Ramos (cell line): ENCODE results near the gene PDK2.

Experiments used
- in situ Hi-C: fragments of 300-500 bp; cut with MboI; formaldehyde crosslinking; loops from one replicate; pipeline ENCODE4 v1.14.3; 2022; ENCODE audit warnings: low sequenced_read_pairs; ENCODE audit not compliant: unreplicated experiment

The PDK2 gene

GRCh38 chr17:50094753-50095619 is at the start of gene PDK2:
PDK2 (plus strand) TSS chr17:50095351; CDS start chr17:50095436, 85 bp downstream.
- in situ Hi-C loops = no loop called here

DNA sequence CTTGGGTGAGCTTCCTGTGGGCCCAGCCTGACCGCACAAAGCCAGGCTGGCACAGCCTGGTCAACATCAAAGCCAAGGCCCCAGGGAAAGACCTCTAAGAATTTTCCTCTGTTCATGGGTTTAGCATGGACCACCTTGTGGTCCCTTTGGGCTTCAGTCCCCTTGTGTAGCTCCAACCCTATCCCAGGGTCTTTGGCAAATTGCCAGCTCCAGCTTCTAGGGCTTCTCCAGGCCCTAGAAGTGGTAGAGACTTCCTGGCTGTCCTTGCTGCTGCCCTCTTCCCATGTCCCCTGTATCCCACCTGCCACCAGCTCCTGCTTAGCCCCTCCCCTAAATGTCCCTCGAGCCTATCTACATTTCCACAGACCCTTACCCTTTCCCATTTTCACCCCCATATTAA is 49.0 kb upstream of the PDK2 start:
- in situ Hi-C loops = no loop called here

GRCh38 chr17:50046667-50047066 is 48.5 kb upstream of the PDK2 start:
- in situ Hi-C loops = no loop called here

DNA sequence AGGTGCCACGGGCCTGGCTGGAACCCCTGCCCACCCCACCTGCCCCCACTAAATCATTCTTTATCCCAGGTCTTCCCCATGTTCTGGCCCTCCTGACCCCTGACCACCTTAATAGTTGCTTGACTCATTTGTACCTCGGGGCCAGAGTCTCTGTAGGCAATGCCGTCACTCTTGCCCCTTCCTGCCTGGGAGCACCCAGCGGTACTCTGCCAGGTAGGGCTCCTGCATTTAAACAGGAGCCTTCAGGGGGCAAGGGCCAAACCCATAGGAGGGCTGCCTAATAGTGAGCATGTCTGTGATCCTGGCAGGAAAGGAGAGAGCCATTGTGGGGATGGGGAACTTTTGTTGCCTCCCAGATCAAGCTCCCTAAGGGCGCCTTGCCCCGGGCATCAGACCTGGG is 48.1 kb upstream of the PDK2 start:
- in situ Hi-C loops = no loop called here

DNA sequence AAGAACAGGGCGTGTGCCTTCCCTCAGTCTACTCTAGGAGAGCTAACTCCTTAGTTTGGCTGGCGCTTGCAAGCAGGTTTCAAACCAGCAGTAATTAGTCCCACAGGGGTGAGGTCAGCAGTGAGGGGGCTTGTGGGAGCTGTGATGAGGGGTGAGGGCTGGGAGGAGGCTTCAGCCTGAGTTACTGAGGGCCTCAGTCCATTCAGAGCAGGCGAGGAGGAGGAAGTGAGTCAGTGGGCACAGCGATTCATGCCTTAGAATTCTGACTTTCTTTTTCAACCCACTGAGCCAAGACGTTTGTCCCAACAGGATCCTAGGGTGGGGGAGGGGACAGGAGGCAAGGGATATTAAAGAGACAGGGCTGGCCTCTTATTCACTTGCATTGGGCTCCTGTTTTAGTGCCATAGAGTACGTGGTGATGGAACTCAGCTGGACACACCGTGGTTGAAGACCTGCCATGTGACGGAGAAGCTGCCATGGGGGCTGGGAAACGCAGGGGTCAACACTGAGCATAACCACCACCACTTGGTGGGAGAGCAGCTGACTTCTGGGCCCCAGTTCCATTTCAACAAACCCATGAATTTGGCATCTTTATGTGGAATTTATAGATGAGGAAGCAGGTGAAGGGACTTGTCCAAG is 47.5 kb upstream of the PDK2 start:
- in situ Hi-C loops = no loop called here

DNA sequence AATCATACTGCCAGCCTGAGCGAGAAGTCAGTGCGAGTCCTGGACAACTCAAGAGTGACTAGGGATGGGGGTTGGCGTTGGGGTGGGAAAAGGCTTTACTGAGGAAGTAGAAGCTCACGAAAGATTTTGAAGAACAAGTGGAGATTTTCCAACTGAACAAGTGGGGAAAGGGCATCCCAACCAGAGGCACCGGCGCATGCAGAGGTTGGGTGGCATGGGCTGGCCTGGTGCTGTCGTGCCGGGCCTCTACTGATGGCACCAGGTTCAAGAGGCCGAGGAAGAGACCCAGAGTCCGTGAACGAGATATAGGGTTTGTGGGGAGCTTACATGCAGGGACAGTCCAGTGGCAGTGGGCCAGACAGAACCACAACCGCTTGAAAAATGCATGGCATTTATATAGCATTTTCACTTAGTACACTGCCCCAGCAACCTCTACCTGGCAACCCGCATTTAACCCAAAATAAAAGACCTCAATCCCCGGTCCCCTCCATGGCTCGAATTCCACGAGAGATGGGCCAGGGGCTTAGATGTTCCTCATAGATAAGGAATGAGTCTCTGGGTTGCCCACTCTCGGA is 46.9 kb upstream of the PDK2 start:
- in situ Hi-C loops = no loop called here

DNA sequence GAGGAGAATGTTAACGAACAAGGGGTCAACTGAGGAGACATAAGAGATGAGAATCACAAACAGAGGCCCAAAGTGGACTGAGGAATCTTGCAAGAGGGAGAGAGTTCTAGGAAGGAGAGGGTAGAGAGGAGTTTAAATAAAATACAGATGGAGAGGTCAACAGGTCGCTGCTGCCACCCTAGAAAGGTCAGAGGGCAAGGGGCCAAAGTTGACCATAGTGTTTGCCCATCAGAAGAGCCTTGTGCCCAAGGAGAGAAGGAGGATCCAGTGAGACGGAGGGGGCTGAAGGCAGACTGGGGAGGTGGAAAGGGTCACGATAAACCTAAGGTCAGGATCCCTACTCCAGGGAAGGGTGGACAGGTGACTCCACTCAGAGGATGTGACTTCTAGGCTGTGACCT is 46.2 kb upstream of the PDK2 start:
- in situ Hi-C loops = no loop called here

- in situ Hi-C loops = no loop called here
Measured at GRCh38 chr17:50049636-50050035, 45.5 kb upstream of the PDK2 start.

GRCh38 chr17:50050431-50051032 is 44.6 kb upstream of the PDK2 start:
- in situ Hi-C loops = no loop called here

GRCh38 chr17:50051082-50051576 is 44.0 kb upstream of the PDK2 start:
- in situ Hi-C loops = no loop called here

DNA sequence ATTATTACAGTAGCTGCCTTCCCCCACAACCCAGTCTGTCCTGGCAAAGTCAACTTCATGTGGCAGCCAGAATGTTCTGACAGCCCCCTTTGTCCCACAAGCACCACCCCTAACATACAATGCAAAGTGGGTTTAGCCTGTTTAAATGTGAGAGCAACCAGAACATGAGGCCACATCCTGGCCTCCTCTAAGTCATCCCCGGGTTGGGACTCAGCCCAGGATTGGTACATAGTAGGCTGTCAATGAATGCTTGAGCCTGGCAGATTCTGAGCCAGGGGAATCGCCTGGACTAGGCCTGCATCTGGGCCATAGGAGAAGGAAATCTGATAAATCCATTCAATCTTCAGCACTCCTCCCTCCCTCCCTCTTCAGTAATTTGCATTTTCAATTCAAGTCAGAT is 43.5 kb upstream of the PDK2 start:
- in situ Hi-C loops = no loop called here

DNA sequence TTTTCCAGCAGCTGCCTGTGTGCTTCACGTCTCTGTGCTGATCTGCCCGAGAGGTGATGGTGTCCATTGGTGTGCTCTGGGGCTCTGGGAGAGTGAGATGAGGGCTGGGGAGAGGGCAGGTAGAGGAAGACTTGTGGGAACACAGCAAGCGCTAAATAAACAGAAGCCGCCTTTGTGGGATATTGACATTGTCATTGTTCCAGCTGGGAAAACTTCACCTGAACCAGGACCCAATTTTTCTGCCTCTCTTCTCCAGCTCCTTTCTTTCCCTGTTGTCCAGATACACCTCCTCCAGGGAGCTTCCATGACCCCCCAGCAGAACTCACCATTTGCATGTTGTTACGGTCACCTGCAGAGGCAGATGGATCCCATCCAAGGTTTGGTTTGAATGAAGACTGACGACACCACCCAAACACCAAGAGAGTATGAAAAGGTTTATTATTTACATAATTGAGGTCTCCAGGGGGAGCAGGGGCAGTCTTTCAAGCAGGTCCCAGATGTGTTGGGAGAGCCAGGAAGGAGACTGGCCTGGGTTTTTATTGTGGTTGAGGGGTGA is 42.8 kb upstream of the PDK2 start:
- in situ Hi-C loops = no loop called here

- in situ Hi-C loops = no loop called here
Measured at GRCh38 chr17:50052822-50053653, 42.1 kb upstream of the PDK2 start.

DNA sequence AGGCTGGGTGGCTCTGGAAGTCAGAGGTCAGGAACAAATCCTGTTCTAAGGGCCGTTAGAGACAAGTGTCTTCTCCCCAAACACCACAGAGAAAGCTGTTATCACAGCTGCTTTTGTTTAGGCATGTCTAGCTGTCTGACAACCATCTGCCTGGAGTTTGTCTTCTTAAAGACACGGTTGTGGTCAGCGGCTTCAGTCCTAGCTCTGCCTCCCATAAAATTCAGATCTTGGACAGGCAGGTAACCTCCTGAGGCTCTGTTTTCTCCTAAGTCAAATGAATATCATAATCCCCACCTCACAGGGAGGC is 41.5 kb upstream of the PDK2 start:
- in situ Hi-C loops = no loop called here

GRCh38 chr17:50055055-50055425 is 40.1 kb upstream of the PDK2 start:
- in situ Hi-C loops = no loop called here

- in situ Hi-C loops = no loop called here
Measured at GRCh38 chr17:50055426-50056216, 39.5 kb upstream of the PDK2 start, which contains the start of gene ITGA3. ITGA3 (plus strand) TSS chr17:50056110; CDS start chr17:50056440, 330 bp downstream.

- in situ Hi-C loops = no loop called here
Measured at GRCh38 chr17:50056217-50056960, 38.8 kb upstream of the PDK2 start.

GRCh38 chr17:50056961-50057330 is 38.2 kb upstream of the PDK2 start:
- in situ Hi-C loops = no loop called here
